Measurements from ENCODE around the gene LYPD5. TPM values are rescaled to one million over a fixed set of nuclear protein-coding genes. Genes with fewer than 3 reads are reported as not detected.

Gene LYPD5
- total RNA-seq, 1 donor: 0.72 TPM

DNA sequence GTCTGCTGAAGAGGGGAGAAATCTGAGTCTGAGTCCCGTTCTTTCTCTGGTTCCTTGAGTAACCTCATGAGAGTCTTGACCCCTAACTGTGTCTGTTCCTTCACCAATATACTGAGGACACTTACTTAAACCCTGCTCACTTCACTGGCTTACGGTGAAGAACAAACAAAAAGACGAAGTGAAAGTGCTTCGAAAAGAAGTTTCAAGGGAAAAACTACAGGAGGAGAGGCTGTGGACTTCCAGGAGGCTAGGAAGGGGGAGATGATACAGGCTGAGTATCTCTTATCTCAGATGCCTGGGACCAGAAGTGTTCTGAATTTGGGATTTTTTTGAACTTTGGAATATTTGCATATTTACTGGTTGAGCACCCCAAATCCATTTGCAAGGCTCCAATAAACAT is 53.6 kb downstream of the LYPD5 start:
- Histone ChIP-seq H4K20me1 (ENCODE audit: insufficient read depth, low read length) (peaks cover 12% of the 10 kb centered on the region), H3K27me3 (ENCODE audit: insufficient read depth, low read length) (no peaks in the 10 kb centered on the region), H3K36me3 (ENCODE audit: insufficient read depth, low read length) (peaks cover 61% of the 10 kb centered on the region), H3K27ac (ENCODE audit: low read depth, low read length) (no peak overlapping the region), H3K4me2 (ENCODE audit: insufficient read depth, low read length) (no peak overlapping the region), H3K9me3 (ENCODE audit: low read depth, low read length) (no peaks in the 10 kb centered on the region), H3K4me1 (ENCODE audit: insufficient read depth, low read length) (peaks cover 28% of the 10 kb centered on the region), H3K79me2 (ENCODE audit: insufficient read depth, low read length) (peaks cover 46% of the 10 kb centered on the region), H3K4me3 (ENCODE audit: insufficient read depth, low read length) (no peak overlapping the region), H2AFZ (ENCODE audit: low read length) (no peak overlapping the region)
- TF ChIP-seq, protein P1, sequence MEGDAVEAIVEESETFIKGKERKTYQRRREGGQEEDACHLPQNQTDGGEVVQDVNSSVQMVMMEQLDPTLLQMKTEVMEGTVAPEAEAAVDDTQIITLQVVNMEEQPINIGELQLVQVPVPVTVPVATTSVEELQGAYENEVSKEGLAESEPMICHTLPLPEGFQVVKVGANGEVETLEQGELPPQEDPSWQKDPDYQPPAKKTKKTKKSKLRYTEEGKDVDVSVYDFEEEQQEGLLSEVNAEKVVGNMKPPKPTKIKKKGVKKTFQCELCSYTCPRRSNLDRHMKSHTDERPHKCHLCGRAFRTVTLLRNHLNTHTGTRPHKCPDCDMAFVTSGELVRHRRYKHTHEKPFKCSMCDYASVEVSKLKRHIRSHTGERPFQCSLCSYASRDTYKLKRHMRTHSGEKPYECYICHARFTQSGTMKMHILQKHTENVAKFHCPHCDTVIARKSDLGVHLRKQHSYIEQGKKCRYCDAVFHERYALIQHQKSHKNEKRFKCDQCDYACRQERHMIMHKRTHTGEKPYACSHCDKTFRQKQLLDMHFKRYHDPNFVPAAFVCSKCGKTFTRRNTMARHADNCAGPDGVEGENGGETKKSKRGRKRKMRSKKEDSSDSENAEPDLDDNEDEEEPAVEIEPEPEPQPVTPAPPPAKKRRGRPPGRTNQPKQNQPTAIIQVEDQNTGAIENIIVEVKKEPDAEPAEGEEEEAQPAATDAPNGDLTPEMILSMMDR (IDR thresholded peaks at IDR 0.05; ENCODE audit: extremely low read depth, low read depth, low read length): no peak
- DNase-seq (ENCODE audit: insufficient read length, low spot score, missing footprints): no peak

DNA sequence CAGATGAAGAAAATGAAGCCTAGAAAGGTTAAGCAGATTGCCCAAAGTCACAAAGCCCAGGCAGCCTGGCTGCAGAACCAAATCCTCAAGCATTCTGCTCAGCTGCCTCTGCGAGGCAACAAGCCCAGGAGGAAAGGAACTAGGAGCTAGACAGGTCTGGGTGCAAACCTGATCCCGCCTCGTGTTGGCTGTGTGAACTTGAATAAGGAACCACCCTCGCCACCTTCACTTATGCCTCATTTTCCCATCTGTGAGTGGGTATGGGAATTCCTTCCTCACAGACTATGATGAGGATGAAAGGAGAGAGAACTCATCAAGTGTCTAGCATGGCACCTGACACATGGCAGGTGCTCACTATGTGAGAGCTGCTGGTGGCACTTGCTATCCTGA is 54.0 kb downstream of the LYPD5 start:
- H3K27ac ChIP-seq (ENCODE audit: low read depth, low read length): no peak overlapping the region
- H3K9me3 ChIP-seq (ENCODE audit: low read depth, low read length): no peaks in the 10 kb centered on the region
- H3K4me1 ChIP-seq (ENCODE audit: insufficient read depth, low read length): peaks cover 27% of the 10 kb centered on the region
- H3K4me2 ChIP-seq (ENCODE audit: insufficient read depth, low read length): no peak overlapping the region
- no peaks in the 10 kb centered on the region for H3K27me3 ChIP-seq (ENCODE audit: insufficient read depth, low read length)
- peaks cover 12% of the 10 kb centered on the region for H4K20me1 ChIP-seq (ENCODE audit: insufficient read depth, low read length)
- peaks cover 65% of the 10 kb centered on the region for H3K36me3 ChIP-seq (ENCODE audit: insufficient read depth, low read length)
- DNase-seq (ENCODE audit: insufficient read length, low spot score, missing footprints): peak; percentile 15
- H3K79me2 ChIP-seq (ENCODE audit: insufficient read depth, low read length): peaks cover 43% of the 10 kb centered on the region
- H3K4me3 ChIP-seq (ENCODE audit: insufficient read depth, low read length): no peak overlapping the region
- TF ChIP-seq, protein P1 (IDR thresholded peaks at IDR 0.05; ENCODE audit: extremely low read depth, low read depth, low read length): no peak
- H2AFZ ChIP-seq (ENCODE audit: low read length): no peak overlapping the region

DNA sequence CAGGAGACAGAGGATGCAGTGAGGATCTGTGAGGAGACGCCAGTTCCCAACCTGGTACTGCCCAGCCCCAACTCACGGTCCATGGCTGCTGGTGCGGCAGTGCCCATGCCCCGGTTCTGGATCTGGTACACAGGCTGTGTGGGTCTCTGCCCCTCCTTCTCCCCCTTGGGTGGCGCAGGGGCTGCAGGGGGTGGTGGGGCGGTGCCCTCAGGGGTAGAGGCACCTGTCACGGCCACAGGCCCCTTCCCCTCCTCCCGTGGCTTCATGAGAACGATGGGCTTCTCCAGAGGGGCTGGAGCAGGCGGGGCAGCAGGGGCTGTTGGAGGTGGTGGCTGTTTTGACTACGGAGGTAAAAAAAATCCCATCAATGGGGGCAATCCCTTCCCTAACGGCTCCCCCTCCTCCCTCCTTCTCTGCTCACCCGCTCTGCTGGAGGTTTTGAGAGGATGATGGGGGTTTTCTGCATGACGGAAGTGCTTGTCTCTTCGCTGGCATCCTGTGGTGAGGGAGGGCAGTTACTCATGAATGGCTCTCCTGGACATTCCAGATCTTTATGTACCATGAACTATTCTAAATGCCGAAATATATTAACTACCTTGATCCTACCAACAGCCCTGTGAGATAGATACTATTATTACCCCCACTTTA is 54.6 kb downstream of the LYPD5 start:
- Histone ChIP-seq H3K36me3 (ENCODE audit: insufficient read depth, low read length) (peaks cover 65% of the 10 kb centered on the region), H3K9me3 (ENCODE audit: low read depth, low read length) (no peaks in the 10 kb centered on the region), H3K4me3 (ENCODE audit: insufficient read depth, low read length) (no peak overlapping the region), H4K20me1 (ENCODE audit: insufficient read depth, low read length) (peaks cover 12% of the 10 kb centered on the region), H3K79me2 (ENCODE audit: insufficient read depth, low read length) (peaks cover 43% of the 10 kb centered on the region), H3K27me3 (ENCODE audit: insufficient read depth, low read length) (no peaks in the 10 kb centered on the region), H3K27ac (ENCODE audit: low read depth, low read length) (no peak overlapping the region), H3K4me1 (ENCODE audit: insufficient read depth, low read length) (peaks cover 27% of the 10 kb centered on the region), H3K4me2 (ENCODE audit: insufficient read depth, low read length) (no peak overlapping the region), H2AFZ (ENCODE audit: low read length) (no peak overlapping the region)
- TF ChIP-seq, protein P1 (IDR thresholded peaks at IDR 0.05; ENCODE audit: extremely low read depth, low read depth, low read length): no peak
- DNase-seq (ENCODE audit: insufficient read length, low spot score, missing footprints): no peak

Other genes starting within 250 kb of the LYPD5 start
- 21.4 and 22.7 TPM in 2 replicates for gene XRCC1, start 226.9 kb downstream of the LYPD5 start, total RNA-seq
- gene PINLYP, start 226.6 kb downstream of the LYPD5 start, total RNA-seq: 0.72 and 2.9 TPM in 2 replicates
- gene IRGQ, start 206.3 kb downstream of the LYPD5 start, total RNA-seq: 18.9 and 23.2 TPM in 2 replicates
- gene ZNF576, start 205.9 kb downstream of the LYPD5 start, total RNA-seq: 7.4 and 9.4 TPM in 2 replicates
- gene SRRM5, start 190.4 kb downstream of the LYPD5 start, total RNA-seq: under 0.01 TPM in 1 of 2 replicates, not detected in the other
- 31.5 and 37.3 TPM in 2 replicates for gene ZNF428, start 182.8 kb downstream of the LYPD5 start, total RNA-seq
- gene CADM4, start 162.6 kb downstream of the LYPD5 start, total RNA-seq: 1.2 and 1.4 TPM in 2 replicates
- gene PLAUR, start 132.3 kb downstream of the LYPD5 start, total RNA-seq: 52.5 and 62.2 TPM in 2 replicates
- gene IRGC, start 86.4 kb downstream of the LYPD5 start, total RNA-seq: not detected in 2 replicates
- 14.5 and 17.4 TPM in 2 replicates for gene SMG9, start 47.5 kb downstream of the LYPD5 start, total RNA-seq
- gene KCNN4, start 21.5 kb downstream of the LYPD5 start, total RNA-seq: 6.5 and 7.2 TPM in 2 replicates
- 13.4 and 15.6 TPM in 2 replicates for gene ZNF283, start 24.9 kb upstream of the LYPD5 start, total RNA-seq
- 1.5 and 2.9 TPM in 2 replicates for gene ZNF404, start 81.5 kb upstream of the LYPD5 start, total RNA-seq
- 15.6 and 22.7 TPM in 2 replicates for gene ZNF45, start 132.8 kb upstream of the LYPD5 start, total RNA-seq
- gene ZNF221, start 148.8 kb upstream of the LYPD5 start, total RNA-seq: 9.0 and 9.7 TPM in 2 replicates
- gene ZNF155, start 181.7 kb upstream of the LYPD5 start, total RNA-seq: 6.5 and 10.0 TPM in 2 replicates
- 7.1 and 7.2 TPM in 2 replicates for gene ZNF230, start 200.5 kb upstream of the LYPD5 start, total RNA-seq
- gene ZNF222, start 222.9 kb upstream of the LYPD5 start, total RNA-seq: 6.8 and 7.6 TPM in 2 replicates
- 5.8 and 6.8 TPM in 2 replicates for gene ZNF223, start 249.6 kb upstream of the LYPD5 start, total RNA-seq